Spleen (tissue), 11 donors: ENCODE data around the gene CMKLR1. TPM values are rescaled to one million over a fixed set of nuclear protein-coding genes. Genes with fewer than 3 reads are reported as not detected.

Source experiments
- DNase-seq: peaks from one replicate; pipeline ENCODE4 v3.0.0-alpha.2; 2020
- H3K27ac ChIP-seq, 8 donors: fragments of 200-600 bp; sonication (generic) in 7 of 8; 1 replicate in 4 of 8; 2 replicates in 4 of 8; pipeline versions ENCODE4 v1.5.0 to v1.8.0; 2016 to 2021; ENCODE audit warnings: inconsistent platforms in 4 of 8, mild to moderate bottlenecking in 4 of 8, moderate library complexity in 1 of 8
- H3K27me3 ChIP-seq, 7 donors: fragments of 200-600 bp; sonication (generic) in 6 of 7; replicated peaks in 1 of 7; 1 replicate in 4 of 7; 2 replicates in 3 of 7; pipeline versions ENCODE4 v1.5.0 to v1.8.0; 2016 to 2021; ENCODE audit warnings: inconsistent platforms in 3 of 7, mild to moderate bottlenecking in 1 of 7
- H3K36me3 ChIP-seq, 6 donors: fragments of 200-600 bp; sonication (generic) in 5 of 6; 1 replicate in 4 of 6; 2 replicates in 2 of 6; pipeline versions ENCODE4 v1.5.0 to v1.8.0; 2016 to 2021; ENCODE audit warnings: inconsistent platforms in 2 of 6
- H3K4me1 ChIP-seq, 6 donors: fragments of 200-600 bp; sonication (generic) in 5 of 6; 1 replicate in 3 of 6; 2 replicates in 3 of 6; pipeline versions ENCODE4 v1.5.0 to v1.8.0; 2016 to 2021; ENCODE audit warnings: inconsistent platforms in 3 of 6
- H3K4me3 ChIP-seq, 8 donors: fragments of 200-600 bp; sonication (generic) in 7 of 8; 1 replicate in 4 of 8; 2 replicates in 4 of 8; pipeline versions ENCODE4 v1.5.0 to v1.8.0; 2016 to 2021; ENCODE audit warnings: inconsistent platforms in 4 of 8, mild to moderate bottlenecking in 4 of 8, moderate library complexity in 2 of 8
- H3K9me3 ChIP-seq, 8 donors: fragments of 200-600 bp; sonication (generic) in 7 of 8; 1 replicate in 4 of 8; 2 replicates in 4 of 8; pipeline versions ENCODE4 v1.5.0 to v1.8.0; 2016 to 2021; ENCODE audit warnings: inconsistent platforms in 4 of 8
- POLR2A ChIP-seq, 3 donors: fragments of 450-650 bp; IDR thresholded peaks; one replicate each; pipeline ENCODE4 v1.5.1; 2017; ENCODE audit warnings: antibody characterized with exemption in 3 of 3, mild to moderate bottlenecking in 1 of 3
- POLR2AphosphoS5 ChIP-seq, 3 donors: sonication (generic); formaldehyde crosslinking; IDR thresholded peaks; one replicate each; pipeline ENCODE4 v1.5.1; 2017; ENCODE audit warnings: antibody characterized with exemption in 3 of 3
- WGBS, 5 donors: extraction: QIAGEN DNeasy Blood & Tissue Kit in 3 of 5; methylation state at CpG; one replicate each; pipeline versions ENCODE4 v1.1.5 to v1.1.7; 2013 to 2018; 5-methylcytosine and 5-hydroxymethylcytosine counted together
- intact Hi-C: fragments of 100-400 bp; cut with DNase I; formaldehyde crosslinking; loops from one replicate; pipeline ENCODE4 v1.15.0; 2023; ENCODE audit warnings: low total_unique reads
- polyA plus RNA-seq, 3 donors: library from polyadenylated mRNA; stranded (reverse); fragments of 200-250 nt; gene quantifications; one replicate each; pipeline ENCODE4 v1.2.1, GENCODE V29; 2013
- total RNA-seq, 7 donors: library from RNA; depleted of rRNA in 3 of 7; stranded (reverse); fragments of >200 nt in 3 of 7; fragmentation: NEBNext Ultra II Directional in 4 of 7; extraction: Animal tissue kit (Norgen Biotek cat#: 25700) in 4 of 7; gene quantifications; one replicate each; pipeline versions ENCODE4 v1.1.0 to v1.2.1, GENCODE V29; 2016 to 2021
- TF ChIP-seq, protein P1 (sequence below), 11 experiments: fragments of 200-600 bp in 7 of 11; fragments of 450-650 bp in 4 of 11; sonication (generic) in 4 of 11; IDR thresholded peaks in 8 of 11; conservative IDR thresholded peaks in 3 of 11; 1 replicate in 7 of 11; 2 replicates in 4 of 11; pipeline versions ENCODE4 v1.4.0 to v1.8.0; 2016 to 2021; ENCODE audit warnings: antibody characterized with exemption in 11 of 11, inconsistent platforms in 4 of 11, mild to moderate bottlenecking in 1 of 11
- donor health status: healthy with polysubstance abuse.
- donor health status: DM: no; HTN: no; CAD: no; lungs with moderate emphysema.
- donor health status: DM: no; HTN: no; CAD: no.
- donor health status: Bipolar disorder and iron deficiency.
- donor health status: healthy.
- donor health status: DM: no; HTN: no; CAD: no.
- donor health status: DM: yes; HTN: yes; CAD: no.

The CMKLR1 gene
- total and polyA plus RNA-seq, 10 donors = 6.3 to 118 (median 75.4) TPM

DNA sequence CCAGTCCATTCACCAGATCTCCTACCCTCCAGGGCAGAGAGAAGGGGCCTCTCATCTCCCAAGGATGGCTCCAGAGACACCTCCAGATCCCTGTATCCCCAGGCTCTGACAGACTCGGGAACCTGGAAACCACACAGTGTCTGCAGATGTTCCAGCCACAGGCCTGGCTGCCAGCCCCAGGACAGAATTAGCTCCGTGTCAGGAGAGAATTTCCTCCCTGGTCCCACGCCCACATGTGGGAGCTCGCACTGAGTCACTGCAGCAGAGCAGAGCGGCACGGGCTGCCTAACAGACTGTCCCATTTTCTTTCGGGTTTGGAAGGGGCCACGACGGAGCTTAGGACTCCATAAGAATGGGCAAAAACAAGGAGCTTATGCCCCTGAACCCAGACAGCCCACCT is 33.6 kb downstream of the CMKLR1 start:
- H3K36me3 ChIP-seq = peaks cover 0 to 4% (median 0%) of the 10 kb centered on the region in 6 donors
- 14 to 26% (median 22%) methylated on average over 9 of the region's 9 CpGs for WGBS, 5 donors
- H3K4me1 ChIP-seq = peaks cover 19 to 69% (median 36%) of the 10 kb centered on the region in 6 donors
- peak overlapping the region in 5 of 8 donors; percentile 30 to 63 (median 57) for H3K27ac ChIP-seq
- DNase-seq = peak; percentile 80
- intact Hi-C loops = no loop called here
- no peaks in the 10 kb centered on the region for H3K9me3 ChIP-seq
- TF ChIP-seq POLR2AphosphoS5 (IDR thresholded peaks at IDR 0.05) (peak in 2 of 3 donors; percentile 16 to 58), POLR2A (IDR thresholded peaks at IDR 0.05) (no peak)
- TF ChIP-seq, protein P1, sequence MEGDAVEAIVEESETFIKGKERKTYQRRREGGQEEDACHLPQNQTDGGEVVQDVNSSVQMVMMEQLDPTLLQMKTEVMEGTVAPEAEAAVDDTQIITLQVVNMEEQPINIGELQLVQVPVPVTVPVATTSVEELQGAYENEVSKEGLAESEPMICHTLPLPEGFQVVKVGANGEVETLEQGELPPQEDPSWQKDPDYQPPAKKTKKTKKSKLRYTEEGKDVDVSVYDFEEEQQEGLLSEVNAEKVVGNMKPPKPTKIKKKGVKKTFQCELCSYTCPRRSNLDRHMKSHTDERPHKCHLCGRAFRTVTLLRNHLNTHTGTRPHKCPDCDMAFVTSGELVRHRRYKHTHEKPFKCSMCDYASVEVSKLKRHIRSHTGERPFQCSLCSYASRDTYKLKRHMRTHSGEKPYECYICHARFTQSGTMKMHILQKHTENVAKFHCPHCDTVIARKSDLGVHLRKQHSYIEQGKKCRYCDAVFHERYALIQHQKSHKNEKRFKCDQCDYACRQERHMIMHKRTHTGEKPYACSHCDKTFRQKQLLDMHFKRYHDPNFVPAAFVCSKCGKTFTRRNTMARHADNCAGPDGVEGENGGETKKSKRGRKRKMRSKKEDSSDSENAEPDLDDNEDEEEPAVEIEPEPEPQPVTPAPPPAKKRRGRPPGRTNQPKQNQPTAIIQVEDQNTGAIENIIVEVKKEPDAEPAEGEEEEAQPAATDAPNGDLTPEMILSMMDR (IDR thresholded peaks at IDR 0.05 in 8 of 11, conservative IDR thresholded peaks at IDR 0.05 in 3 of 11) = no peak
- peaks cover 0 to 50% (median 0%) of the 10 kb centered on the region in 7 donors for H3K27me3 ChIP-seq
- H3K4me3 ChIP-seq = peak overlapping the region in 1 of 8 donors; percentile 2

DNA sequence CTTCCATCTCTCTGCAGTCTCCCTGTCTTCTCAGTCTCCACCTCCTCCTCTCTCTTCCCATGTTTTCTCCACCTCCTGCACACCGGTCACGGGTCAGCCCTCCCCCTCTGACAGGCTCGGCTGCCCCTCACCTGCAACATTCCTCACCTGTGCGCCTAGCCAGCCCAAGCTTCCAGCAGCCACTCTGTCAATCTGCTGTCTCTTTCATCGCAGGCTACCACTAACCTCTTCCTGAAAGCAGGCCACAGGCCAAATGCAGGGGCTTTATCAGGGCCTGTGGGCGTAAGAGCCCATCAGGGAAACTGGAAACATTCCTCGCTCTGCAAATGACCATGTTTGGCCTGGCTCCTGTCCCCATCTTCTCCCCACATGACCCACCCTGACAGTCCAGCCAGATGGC is 34.5 kb downstream of the CMKLR1 start:
- Histone ChIP-seq H3K27ac (peak overlapping the region in 2 of 8 donors; percentile 62 to 63), H3K4me1 (peaks cover 19 to 72% (median 36%) of the 10 kb centered on the region in 6 donors), H3K9me3 (no peaks in the 10 kb centered on the region), H3K27me3 (peaks cover 0 to 50% (median 0%) of the 10 kb centered on the region in 7 donors), H3K4me3 (no peak overlapping the region), H3K36me3 (peaks cover 0 to 4% (median 0%) of the 10 kb centered on the region in 6 donors)
- intact Hi-C loops = no loop called here
- TF ChIP-seq POLR2AphosphoS5 (IDR thresholded peaks at IDR 0.05) (no peak), POLR2A (IDR thresholded peaks at IDR 0.05) (no peak)
- TF ChIP-seq, protein P1 (IDR thresholded peaks at IDR 0.05 in 8 of 11, conservative IDR thresholded peaks at IDR 0.05 in 3 of 11) = no peak
- WGBS, 5 donors = 65 to 74% (median 72%) methylated on average over 7 of the region's 7 CpGs
- DNase-seq = no peak

DNA sequence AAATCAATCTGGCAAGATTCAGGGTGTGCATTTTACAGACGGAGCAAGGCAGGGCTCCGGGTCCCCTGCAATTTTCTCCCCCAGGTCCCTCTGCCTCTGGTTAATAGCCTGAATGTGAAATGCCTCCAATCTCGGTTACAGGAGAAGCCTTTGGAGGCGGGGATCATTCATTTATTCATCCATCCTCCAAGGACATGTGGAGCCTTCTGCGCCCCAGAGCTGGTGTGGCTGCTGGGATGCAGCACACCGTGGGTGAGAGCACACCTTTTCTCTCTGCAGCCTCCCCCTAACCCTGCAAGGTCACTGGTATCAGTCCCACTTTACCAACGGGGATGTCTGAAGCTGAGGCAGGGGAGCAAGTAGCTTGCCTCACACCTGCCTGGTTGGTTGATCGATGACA is 35.4 kb downstream of the CMKLR1 start:
- Histone ChIP-seq H3K4me3 (no peak overlapping the region), H3K27me3 (peaks cover 0 to 50% (median 0%) of the 10 kb centered on the region in 7 donors), H3K9me3 (no peaks in the 10 kb centered on the region), H3K27ac (peak overlapping the region in 3 of 8 donors; percentile 10 to 62 (median 18)), H3K4me1 (peaks cover 19 to 76% (median 36%) of the 10 kb centered on the region in 6 donors), H3K36me3 (no peaks in the 10 kb centered on the region)
- intact Hi-C loops = no loop called here
- TF ChIP-seq, protein P1 (IDR thresholded peaks at IDR 0.05 in 8 of 11, conservative IDR thresholded peaks at IDR 0.05 in 3 of 11) = no peak
- TF ChIP-seq POLR2A (IDR thresholded peaks at IDR 0.05) (no peak), POLR2AphosphoS5 (IDR thresholded peaks at IDR 0.05) (no peak)
- DNase-seq = no peak
- WGBS, 5 donors = 86 to 94% (median 92%) methylated on average over 8 of the region's 8 CpGs

DNA sequence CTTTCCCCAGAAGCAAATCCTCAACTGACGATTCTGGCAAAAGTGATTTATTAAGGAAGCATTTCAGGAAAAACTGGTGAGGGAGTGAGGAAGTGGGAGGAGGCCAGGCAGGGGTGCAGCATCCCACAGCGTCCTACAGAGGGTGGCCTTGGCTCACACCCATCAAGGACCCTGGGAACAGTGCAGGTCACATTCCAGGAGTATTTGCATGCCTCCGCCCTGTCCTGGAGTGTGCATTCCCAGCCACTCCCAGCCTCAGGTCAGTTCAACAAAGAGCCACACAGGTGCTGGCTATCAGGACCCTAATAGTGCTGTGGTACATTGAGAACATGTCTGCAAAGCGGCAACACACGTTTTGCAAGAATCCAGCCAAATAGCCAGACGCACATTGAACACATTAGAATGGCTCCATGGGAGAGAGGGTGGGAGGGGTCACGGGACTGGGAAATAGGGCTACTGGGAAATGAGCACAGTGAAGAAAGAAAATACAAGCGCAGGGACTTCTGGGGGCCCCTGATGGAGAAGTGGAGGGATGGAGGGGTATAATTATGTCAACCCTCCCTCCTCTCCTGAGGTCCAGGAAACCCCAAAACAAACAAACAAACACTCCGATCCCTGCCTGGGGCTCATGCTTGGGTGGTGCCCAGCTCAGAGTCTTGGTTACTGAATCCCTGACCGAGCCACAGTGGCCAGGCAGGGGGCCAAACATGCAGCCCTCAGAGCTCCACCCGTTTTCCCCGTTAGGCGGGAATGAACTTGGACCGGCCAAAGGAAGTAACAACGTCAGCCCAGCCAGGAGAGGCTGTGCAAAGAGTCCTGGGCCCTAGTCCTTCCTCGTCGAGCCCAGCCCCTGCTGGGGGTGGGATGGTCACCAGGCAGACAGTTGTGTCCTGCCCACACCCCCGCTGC is 36.5 kb downstream of the CMKLR1 start:
- Histone ChIP-seq H3K4me3 (no peak overlapping the region), H3K27ac (peak overlapping the region in 3 of 8 donors; percentile 10 to 62 (median 18))

More for the DNA sequence above, 36.5 kb downstream of the CMKLR1 start:
- Histone ChIP-seq H3K9me3 (no peaks in the 10 kb centered on the region), H3K36me3 (no peaks in the 10 kb centered on the region), H3K4me1 (peaks cover 19 to 81% (median 35%) of the 10 kb centered on the region in 6 donors), H3K27me3 (peaks cover 0 to 45% (median 0%) of the 10 kb centered on the region in 7 donors)
- 43 to 66% (median 58%) methylated on average over 12 to 18 of the region's 18 CpGs for WGBS, 5 donors
- peak; percentile 77 for DNase-seq
- TF ChIP-seq POLR2AphosphoS5 (IDR thresholded peaks at IDR 0.05) (peak in 2 of 3 donors; percentile 50 to 56), POLR2A (IDR thresholded peaks at IDR 0.05) (no peak)
- intact Hi-C loops = no loop called here
